Measurements from ENCODE around the gene SSBP2. TPM values are rescaled to one million over a fixed set of nuclear protein-coding genes. Genes with fewer than 3 reads are reported as not detected.

Gene SSBP2
- total RNA-seq, 1 experiment from 2014 or later, result 11.2 TPM

- peak; percentile 28 for DNase-seq (ENCODE audit: low read depth)
Measured at GRCh38 chr5:81397176-81397575, 353.7 kb downstream of the SSBP2 start.

- no peak for DNase-seq (ENCODE audit: low read depth)
Measured at GRCh38 chr5:81395262-81395661, 355.6 kb downstream of the SSBP2 start.

GRCh38 chr5:81393783-81394718 lies 356.8 kb downstream of the SSBP2 start, which contains the start of gene ACOT12:
ACOT12 (minus strand) TSS chr5:81394134; CDS start chr5:81394114, 20 bp downstream.
- DNase-seq (ENCODE audit: low read depth), result no peak

- no peak for DNase-seq (ENCODE audit: low read depth)
Measured at GRCh38 chr5:81393430-81393782, 357.5 kb downstream of the SSBP2 start.

- no peak for DNase-seq (ENCODE audit: low read depth)
Measured at GRCh38 chr5:81389025-81389424, 361.9 kb downstream of the SSBP2 start.

- no peak for DNase-seq (ENCODE audit: low read depth)
Measured at GRCh38 chr5:81388169-81388568, 362.7 kb downstream of the SSBP2 start.

GRCh38 chr5:81383867-81384266 lies 367.0 kb downstream of the SSBP2 start:
- no peak for DNase-seq (ENCODE audit: low read depth)

GRCh38 chr5:81371354-81371876 lies 379.5 kb downstream of the SSBP2 start:
- no peak for DNase-seq (ENCODE audit: low read depth)

- no peak for DNase-seq (ENCODE audit: low read depth)
Measured at GRCh38 chr5:81370912-81371311, 380.0 kb downstream of the SSBP2 start.

- DNase-seq (ENCODE audit: low read depth), result no peak
Measured at GRCh38 chr5:81365541-81365940, 385.4 kb downstream of the SSBP2 start.

- no peak for DNase-seq (ENCODE audit: low read depth)
Measured at GRCh38 chr5:81363093-81363871, 387.6 kb downstream of the SSBP2 start.

Other genes with a start within 250 kb of the SSBP2 start
- 2.2 and 4.5 TPM in 2 replicates for gene ATG10, start 220.9 kb upstream of the SSBP2 start, total RNA-seq (2014; rRNA removed; shearing (Covaris generic))

Data from HT1080 (cell line).